GM11168 (cell line): ENCODE measurements around the gene NTM.
"Not testable (repeated sequence)": the region's sequence is repeated elsewhere in the genome, so short reads cannot be mapped to it uniquely, and the experiment has no call there.

ENCODE experiments used
- in situ Hi-C: fragments of 300-500 bp; cut with MboI; formaldehyde crosslinking; loops from one replicate; pipeline ENCODE4 v1.12.0; 2022; ENCODE audit warnings: low sequenced_read_pairs; ENCODE audit not compliant: unreplicated experiment

NTM gene

GRCh38 chr11:131370090-131370751 is at the start of gene NTM:
TSS of gene NTM (plus strand) at chr11:131370615.
- in situ Hi-C loops, result no loop called here

GRCh38 chr11:131324921-131325570 is 45.4 kb upstream of the NTM start:
- in situ Hi-C loops, result no loop called here

DNA sequence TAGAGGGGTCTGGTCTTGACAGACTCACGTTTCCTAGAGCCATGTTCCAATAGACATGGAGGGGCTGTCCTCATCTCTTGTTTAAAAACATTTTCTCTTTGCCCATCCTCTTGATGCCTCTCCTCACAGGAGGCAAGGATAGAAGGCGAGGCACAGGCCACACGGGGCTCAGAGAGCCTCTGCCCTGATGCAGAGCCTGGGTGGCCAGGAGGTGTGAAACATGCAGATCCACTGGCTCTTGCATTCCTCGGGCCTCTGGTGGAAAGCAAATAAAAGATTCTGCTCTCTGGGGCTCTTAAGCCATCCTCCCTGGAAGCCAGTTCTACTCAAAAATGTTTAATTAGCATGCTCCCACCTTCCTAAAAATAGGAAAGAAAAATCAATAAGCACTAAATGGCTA is 43.6 kb upstream of the NTM start:
- in situ Hi-C loops, result no loop called here

DNA sequence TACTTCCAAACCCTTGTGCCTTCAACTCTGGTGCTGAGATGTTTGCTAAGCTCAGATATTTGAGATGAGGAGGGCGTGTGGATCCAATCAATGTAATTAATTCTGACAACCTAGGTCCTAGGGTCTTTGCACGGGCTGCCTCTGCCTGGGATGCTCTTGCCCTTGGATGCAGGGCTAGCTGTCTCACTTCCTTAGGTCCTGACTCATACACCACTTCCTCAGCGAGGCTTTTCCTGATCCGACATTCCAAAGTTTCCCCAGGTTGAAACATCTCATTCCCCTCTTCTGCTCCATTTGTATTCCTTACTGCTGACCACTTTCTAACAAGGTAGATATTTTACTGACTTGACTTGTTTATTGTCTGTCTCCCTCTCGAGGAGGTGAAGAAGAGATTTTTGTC is 43.0 kb upstream of the NTM start:
- in situ Hi-C loops, result no loop called here

GRCh38 chr11:131328843-131329242 is 41.6 kb upstream of the NTM start:
- in situ Hi-C loops, result no loop called here

DNA sequence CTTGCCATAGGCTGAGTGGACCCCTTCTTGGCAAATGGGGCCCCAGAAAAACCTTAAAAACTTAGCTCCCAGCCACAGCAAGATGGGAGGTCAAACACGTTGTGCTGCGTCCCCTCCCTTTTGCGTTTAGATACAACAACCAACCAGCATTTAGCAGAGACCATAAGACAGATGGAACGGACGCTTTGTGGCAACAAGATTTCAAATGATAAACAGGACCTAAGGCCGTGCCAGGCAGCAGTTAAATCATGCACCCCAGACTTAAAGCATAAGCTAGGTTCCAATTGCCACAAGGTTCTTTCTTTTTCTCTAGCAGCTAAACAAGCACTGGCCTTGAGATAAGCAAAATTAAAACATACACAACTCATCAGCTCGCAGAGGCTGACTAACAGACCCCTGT is 39.4 kb upstream of the NTM start:
- in situ Hi-C loops, result no loop called here

GRCh38 chr11:131331546-131331945 is 38.9 kb upstream of the NTM start:
- in situ Hi-C loops, result no loop called here

DNA sequence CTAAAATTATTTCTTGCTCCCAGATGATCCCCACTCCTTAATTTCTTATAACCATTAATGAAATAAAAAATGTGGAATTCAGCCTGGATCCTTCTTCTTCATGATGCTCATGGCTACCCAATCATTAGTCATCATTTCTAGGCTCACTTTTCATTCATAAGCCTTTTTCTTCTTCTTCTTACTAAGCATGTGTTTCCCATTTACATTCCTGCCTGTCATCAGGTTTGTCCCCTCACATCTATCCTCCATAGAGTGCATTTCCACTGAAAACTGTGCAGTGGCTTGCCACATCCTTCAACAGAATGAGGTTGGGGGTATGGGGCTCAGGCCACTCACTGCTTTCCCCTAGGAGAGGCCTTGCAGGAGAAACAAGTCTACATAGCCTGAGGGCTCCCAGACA is 35.8 kb upstream of the NTM start:
- in situ Hi-C loops, result no loop called here

- in situ Hi-C loops, result not testable (repeated sequence)
Measured at GRCh38 chr11:131341900-131342299, 28.5 kb upstream of the NTM start.

GRCh38 chr11:131342442-131342841 is 28.0 kb upstream of the NTM start:
- in situ Hi-C loops, result not testable (repeated sequence)

GRCh38 chr11:131345406-131345805 is 25.0 kb upstream of the NTM start:
- in situ Hi-C loops, result no loop called here

DNA sequence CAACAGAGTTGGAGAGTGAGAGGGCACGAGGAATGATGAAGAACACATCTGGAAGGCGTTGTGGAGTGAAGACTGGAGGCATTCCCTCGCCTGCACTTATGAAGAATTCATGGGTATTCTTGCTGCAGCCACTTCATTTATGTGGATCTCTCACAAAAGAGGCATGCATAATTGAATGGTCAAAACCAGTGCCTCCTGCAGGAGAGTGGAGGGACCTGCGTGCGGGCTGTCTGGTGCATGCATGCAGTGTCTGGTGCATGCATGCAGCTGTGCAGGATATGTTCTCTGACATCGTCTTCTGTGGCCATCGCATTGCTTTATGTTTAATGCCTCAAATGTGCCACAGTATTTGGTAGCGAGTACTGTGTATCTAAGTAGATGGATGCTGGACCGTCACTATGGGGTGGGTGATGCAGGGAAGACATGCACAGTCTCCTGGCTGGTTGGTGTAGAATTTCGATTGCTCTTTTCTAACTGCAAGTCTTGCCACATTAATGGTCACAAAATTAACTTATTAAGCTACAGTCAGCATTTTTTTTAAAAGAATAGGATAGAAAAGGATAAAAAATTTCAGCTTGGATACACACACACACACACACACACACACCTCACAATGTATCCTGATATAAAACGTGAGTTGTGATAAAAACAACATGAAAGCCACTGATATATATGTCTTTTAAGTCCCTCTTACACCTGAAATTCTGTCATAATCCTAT is 20.9 kb upstream of the NTM start:
- in situ Hi-C loops, result no loop called here

DNA sequence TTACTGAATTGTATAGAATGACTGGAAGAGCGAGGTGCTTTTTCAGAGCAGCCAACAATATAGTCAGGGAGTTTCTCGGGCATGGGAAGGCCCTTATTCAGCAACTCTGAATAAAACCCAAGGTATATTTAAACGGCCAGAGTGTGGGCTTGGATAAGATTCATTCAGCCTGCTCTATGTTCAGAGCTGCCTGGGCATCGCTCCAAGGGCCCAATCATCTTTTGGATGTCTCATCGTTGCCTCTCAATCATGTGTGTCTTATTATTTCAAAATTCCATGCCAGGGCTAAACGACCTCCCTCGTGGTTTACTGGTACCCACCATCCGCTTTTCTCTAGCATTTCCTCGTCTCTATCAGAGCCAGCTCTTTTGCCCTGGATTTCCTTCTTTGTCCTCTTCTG is 19.5 kb upstream of the NTM start:
- in situ Hi-C loops, result no loop called here

- in situ Hi-C loops, result no loop called here
Measured at GRCh38 chr11:131351848-131352247, 18.6 kb upstream of the NTM start.

- in situ Hi-C loops, result no loop called here
Measured at GRCh38 chr11:131353766-131354165, 16.6 kb upstream of the NTM start.

GRCh38 chr11:131354251-131354701 is 16.1 kb upstream of the NTM start:
- in situ Hi-C loops, result no loop called here

DNA sequence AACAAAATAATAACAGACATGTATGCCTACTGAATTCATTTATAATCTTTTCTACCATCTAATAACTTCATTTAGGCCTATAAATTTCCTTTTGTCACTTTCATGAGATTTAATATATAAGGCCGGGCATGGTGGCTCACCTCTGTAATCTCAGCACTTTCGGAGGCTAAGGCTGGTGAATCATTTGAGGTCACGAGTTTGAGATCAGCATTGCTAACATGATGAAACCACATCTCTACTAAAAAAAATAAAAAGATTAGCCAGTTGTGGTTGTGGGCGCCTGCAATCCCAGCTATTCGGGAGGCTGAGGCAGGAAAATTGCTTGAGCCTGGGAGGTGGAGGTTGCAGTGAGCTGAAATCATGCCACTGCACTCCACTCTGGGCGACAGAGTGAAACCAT is 14.2 kb upstream of the NTM start:
- in situ Hi-C loops, result no loop called here

DNA sequence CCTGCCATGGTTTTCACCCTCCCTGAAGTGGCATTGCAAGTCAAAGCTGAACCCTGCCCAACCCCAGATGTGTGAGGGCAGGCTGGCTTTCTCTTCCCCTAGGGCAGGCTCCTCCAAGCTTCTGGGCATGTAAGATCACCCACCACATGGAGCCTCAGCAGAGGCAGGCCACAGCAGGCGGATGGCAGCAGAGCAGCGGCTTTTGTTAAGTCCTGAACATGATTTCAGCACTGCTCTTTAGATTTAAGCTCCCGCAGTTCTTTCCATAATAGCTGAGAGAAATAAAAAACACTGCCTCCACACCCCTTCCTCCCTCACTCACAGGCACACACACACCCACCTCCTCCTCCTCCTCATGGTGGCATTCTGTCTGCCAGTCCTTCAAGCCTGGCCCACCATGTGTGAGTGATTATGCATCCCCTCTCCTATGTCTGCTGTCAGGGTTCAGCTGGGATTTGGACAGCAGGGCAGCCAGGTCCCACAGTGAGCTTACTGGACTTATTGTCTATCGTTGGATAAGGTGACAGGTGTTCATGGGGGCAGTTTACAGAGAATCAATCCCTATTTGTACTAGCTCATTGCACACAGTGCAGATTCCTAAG is 5.0 kb upstream of the NTM start:
- in situ Hi-C loops, result no loop called here

DNA sequence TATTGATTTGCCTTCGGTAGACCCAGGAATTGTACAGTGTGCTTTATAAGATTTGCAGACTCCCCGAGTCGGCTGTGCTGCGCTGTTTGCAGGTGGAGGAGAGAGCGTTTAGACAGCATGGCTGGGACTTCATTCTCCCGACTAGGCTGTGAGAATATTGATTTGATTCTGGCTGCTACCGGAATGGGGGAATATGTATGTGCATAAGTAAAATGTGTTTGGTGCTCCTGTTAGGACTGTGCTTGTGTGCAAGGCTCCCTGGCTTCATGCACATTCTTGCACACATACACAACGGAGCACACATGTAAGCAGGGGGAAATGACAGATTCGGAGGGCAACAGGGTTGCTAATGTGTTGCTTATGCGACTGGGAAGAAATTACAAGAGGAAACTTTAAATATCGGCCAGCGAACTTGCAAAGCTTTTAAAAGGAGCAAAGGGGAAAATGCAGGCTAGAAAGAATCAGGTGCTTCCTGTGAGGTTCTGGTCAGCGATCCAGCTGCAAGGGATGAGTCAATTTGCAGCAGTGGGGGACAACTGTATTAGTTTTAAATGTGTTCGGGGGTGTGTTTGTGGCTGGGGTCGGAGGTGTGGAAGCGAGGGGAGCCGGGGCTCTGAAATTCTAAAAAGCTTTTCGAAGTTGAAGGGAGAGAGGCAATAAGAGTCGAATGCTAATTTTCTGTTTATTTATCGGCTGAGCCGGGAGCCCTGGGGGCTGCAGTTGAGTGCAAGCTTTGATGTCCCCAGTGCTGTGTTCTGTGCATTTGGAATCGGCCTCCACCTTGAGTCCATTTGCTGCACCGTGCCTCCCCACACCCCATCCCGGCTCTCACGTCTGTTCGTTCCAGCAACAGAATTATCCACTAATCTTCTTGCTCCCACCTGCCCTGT is 731 bp downstream of the NTM start:
- in situ Hi-C loops, result no loop called here

GRCh38 chr11:131371791-131372104 is 1.3 kb downstream of the NTM start:
- in situ Hi-C loops, result no loop called here
